ENCODE data around the gene ITGB6.

- TF ChIP-seq CTCF (IDR thresholded peaks at IDR 0.05) (no peak), POLR2AphosphoS5 (IDR thresholded peaks at IDR 0.05) (no peak), POLR2A (IDR thresholded peaks at IDR 0.05) (no peak), EP300 (IDR thresholded peaks at IDR 0.05) (no peak)
Measured at GRCh38 chr2:160060297-160060696, 139.8 kb downstream of the ITGB6 start.

Measured in stomach (tissue), 4 donors.